NCI-H2081 (cell line): ENCODE measurements around the gene ANKRD28.

ENCODE experiments used
- DNase-seq, 2 experiments: peaks; one replicate each; lab custom pipeline; 2025; lab: John Stamatoyannopoulos, UW

ANKRD28 gene

DNA sequence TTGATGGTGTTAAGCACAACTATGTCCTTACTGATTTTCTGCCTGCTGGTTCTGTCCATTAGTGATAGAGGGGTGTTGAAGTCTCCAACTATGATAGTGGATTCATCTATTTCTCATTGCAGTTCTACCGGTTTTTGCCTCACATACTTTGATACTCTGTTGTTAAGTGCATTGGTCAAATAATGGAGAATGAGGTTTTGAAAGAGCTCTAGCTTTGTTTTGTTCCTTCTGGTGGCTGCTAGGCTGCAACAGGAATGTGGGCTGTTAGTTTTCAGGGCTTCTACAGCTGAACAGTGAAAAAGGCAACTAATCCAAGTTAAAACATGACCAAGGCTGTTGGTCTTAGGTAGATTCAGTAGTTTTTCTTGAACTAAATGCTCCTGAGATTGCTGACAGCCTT is 133.6 kb downstream of the ANKRD28 start:
- no peak for DNase-seq

DNA sequence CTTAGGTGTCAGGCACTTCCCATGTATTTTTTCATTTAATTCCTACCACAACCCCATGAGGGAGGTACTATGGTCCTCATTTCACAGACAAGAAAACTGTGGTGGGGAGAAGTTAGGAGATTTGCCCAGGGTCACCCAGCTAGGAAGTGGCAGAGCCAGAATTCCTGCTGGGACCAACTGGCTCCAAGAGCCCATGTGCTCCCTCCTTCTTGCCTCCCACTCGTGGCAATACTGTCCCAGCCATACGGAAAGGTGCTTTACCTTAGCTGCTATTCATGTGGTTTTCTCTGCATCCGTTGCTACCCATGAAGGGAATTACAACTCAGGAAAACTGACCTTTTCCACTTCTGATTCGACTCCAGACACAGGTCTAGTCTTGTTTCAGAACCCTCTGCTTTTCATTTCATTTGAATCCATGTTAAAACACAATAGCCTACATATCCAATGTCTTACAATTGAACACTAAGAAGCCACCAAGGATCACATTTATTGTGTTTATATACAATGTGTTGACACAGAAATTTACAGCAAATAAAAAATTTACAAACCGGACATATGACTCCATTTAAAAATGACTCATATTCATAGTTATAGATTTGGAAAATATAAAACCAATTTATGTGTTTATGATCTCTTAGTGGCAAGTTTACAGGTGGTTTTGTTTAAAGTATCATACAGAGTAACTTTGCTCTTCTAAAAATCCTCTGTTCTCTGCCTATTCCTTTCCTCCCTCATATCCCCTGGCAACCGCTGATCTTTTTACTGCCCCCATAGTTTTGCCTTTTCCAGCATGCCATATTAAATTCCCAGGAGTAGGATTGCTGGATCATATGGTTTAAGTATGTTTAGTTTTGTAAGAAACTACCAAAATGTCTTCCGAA is 137.5 kb downstream of the ANKRD28 start:
- DNase-seq: no peak

DNA sequence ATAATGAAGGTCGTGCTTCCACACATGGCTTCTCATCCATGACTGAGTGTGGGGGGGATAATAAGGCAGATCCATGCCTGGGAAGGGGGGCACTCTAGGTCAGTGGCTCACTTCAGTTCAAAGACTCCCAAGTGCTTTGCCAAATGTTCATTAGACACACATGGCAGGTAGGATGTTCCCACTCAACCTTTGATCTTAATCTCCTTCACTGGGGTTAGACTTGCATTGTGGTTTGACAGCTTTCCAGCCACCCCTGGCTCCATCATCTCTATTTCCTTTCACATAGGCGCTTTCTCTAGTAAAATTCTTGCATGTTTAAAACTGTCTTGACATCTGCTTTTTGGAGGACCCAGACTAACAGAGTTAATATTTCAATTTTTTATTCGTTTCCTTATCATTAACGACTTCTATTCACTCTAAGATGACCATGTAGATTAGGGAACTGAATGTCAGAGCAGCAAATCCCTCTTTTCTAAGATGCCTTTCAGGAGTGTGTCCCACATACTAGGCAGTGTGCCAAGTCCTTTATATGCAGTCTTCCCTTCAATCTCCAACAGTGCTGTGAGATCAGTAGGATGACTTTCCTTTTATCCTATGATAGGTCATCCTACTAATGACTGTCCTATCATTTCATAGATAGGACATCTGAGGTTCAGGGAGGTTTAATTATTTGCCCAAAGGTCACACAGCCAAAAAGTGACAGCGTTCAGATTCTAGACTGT is 138.4 kb downstream of the ANKRD28 start:
- DNase-seq: no peak

DNA sequence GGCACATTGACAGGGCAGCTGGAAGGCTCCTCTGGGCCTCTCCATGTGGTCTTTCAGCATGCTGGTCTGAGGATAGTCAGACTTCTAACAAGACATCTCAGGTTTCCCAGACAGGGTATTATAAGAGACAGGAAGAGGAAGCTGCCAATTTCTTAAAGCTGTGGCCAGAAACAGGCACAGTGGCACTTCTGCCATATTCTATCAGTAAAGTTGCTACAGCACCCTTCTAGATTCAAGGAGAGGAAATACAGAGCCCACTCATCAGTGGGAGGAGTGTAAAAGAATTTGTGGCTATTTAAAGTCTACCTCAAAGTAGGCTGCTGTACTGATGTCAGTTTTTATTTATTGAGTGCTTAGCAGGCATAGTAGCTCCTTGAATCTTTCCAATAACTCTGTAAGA is 140.8 kb downstream of the ANKRD28 start:
- DNase-seq: no peak

DNA sequence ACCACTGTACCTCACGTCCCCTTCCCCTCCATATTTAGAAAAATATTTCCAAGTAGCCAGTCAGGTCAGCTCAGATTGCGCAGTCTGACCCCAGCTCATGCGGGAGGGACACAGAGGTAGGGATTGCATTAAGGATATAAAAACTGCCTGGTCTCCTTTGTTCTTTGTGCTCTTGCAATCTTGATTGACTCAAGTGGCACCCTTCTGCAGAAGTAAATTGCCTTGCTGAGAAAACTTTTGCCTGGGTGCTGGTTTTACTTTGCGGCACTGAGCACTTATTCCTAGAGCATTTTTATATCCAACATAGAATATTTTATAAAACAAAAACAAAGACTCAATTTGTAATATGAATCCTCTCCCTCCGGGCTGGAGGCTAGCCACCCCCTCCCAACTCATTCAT is 141.4 kb downstream of the ANKRD28 start:
- no peak for DNase-seq

DNA sequence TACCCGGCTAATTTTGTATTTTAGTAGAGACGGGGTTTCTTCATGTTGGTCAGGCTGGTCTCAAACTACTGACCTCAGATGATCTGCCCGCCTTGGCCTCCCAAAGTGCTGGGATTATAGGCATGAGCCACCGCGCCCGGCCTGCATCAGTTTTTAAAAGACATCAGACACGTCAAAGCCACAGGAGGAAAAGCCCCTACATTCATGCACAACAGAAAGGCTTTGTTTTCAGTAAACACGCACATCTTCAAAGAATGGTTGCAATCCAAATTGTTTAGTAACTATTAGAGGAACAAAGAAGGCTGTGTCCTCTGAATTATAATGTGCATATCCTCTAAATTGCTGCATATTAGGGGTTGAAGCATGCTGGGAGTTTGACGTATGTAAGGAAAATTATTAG is 142.9 kb downstream of the ANKRD28 start:
- no peak for DNase-seq

DNA sequence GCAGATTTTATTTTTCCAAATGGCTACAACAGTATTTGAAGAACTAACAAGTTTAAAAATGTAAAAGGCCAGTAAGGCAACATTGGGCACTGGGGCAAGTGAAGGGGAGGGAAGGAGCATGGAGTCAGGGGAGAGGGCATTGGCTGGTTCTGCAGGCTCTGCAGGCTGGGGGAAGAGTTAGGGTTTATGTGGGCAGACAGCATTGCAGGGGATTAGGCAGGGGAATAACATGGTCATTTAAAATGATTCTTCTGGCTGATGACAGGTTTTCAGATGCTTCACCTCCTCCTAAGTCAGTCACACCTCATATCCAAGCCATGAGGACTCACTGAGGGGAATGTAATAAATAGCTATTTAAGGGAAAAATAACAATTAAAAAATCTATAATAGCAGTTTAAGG is 143.7 kb downstream of the ANKRD28 start:
- no peak for DNase-seq

DNA sequence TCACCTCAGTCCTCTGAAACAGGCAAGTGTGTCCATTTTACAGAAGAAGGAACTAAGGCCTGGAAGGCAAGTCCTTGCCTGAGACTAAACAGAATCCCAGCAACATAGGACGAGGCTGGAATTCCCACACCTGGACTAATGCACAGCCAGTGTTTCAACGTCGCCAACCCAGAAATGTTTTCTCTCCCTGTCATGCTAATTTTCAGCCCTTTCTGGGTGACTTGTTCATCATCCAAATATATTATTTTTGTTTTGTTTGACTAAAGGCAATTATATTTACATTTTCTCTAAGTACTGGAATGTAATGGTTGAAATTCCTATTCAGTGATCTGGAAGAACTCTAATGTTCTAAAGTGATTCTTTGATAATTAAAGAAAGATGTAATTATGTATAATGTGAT is 144.5 kb downstream of the ANKRD28 start:
- DNase-seq: no peak

DNA sequence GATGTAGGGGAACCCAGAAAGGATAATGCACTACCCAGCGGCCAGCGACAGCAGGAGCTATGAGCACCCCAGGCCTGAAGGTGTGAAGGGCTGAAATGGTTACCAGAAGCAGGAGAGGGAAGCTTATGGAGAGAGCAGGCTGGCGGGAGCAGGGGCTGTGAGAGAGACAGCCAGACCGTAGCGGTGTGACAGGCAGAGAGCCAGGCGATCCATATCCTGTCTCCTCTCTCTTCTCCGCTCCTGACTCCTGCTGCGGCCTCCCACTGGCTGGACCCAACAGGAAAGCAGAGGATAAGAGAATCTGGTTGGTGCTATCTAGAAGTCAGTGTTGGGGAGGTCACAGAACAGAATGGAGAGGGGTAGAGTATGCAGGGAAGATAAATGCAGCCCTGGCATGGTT is 146.4 kb downstream of the ANKRD28 start:
- DNase-seq: no peak

DNA sequence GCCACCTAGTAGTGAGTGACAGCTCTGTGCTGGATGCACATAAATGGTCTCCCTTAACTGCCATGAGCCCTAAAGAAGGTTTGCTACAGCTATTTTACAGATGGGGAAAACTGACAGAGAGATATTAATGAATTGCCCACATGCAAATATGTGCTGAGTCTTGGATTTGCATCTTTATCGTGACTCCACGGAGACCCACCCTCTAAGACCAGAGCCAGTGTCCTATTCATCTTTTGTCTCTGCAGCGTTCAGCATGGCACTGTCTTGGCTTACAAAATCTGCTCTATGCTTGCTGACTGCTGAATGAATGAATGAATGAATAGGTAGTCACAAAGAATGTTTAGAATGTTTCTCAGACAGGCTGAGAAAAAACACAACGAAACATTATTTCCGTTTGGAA is 147.9 kb downstream of the ANKRD28 start:
- no peak for DNase-seq

DNA sequence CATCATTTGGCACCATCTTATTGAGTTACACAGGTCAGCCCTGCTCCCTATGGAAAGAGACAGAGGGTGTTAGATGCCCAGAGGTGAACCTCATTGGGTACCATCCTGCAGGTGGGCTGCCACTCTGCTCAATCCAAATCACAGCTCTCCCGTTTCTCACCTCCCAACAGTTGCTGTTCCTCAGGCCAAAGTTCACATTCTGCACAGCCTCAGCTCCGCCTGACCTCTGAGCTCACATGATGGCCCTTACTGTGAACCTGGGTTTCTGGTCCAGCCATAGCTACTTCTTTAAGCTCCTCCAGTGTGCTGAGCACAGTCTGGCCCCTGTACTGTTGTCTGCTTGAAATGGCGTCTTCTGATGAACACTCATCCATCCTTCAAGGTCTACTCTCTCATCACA is 148.4 kb downstream of the ANKRD28 start:
- DNase-seq: no peak

DNA sequence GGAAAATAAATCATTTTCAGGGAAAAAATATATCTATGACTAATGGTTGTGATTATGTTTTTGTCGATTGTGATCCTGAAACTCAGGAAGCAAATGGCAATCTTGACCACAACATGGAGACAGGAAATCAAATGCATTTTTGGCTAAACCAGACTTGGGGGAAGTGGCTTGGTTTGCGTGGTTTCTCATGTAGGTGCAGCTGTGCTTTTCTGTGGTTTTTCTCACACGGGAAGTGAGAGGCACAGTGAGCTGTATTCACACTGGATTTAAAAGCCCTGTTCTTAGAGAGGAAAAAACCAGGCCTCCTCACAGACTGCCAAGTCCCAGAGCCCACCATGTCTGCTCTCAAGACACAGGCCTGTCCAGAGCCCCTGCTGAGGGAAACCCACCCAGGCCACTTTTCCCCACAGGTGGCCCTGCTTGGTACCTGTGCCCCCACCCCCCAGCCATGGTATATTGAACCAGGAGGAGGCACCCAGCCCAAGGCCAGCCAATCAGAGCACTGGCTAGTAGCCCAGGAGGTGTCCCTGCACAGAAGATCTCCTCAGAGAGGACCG is 150.1 kb downstream of the ANKRD28 start:
- DNase-seq: no peak

DNA sequence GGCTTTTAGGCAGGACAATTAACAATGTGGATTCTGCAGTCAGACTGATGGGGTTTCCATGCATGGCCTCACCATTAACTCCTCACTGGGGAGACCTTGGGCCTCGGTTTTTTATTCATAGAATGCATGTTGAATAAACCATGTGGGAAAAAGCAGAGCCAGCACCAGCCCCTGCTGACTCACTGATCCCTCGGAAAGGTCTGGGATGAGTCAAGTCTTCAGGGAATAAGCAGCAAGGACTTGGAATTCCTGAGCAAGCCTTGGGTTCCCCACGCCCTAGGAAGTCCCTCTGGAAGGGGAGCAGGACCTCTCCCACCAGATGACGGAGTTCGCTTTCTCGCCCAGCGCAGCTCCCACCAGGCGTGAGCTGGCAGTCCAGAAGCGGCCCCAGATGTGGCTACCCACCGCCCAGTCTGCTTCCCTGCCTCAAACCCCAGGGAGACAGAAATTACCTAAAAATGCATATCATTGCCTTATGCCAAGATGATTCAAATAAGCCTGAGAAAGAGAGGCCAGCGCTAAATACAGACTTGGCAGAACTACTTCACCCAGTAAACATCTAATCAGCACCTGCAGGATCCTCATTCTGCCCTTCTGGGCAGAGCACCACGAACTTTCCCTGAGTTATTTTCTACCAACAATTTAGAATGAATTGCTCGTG is 150.8 kb downstream of the ANKRD28 start:
- DNase-seq: no peak

DNA sequence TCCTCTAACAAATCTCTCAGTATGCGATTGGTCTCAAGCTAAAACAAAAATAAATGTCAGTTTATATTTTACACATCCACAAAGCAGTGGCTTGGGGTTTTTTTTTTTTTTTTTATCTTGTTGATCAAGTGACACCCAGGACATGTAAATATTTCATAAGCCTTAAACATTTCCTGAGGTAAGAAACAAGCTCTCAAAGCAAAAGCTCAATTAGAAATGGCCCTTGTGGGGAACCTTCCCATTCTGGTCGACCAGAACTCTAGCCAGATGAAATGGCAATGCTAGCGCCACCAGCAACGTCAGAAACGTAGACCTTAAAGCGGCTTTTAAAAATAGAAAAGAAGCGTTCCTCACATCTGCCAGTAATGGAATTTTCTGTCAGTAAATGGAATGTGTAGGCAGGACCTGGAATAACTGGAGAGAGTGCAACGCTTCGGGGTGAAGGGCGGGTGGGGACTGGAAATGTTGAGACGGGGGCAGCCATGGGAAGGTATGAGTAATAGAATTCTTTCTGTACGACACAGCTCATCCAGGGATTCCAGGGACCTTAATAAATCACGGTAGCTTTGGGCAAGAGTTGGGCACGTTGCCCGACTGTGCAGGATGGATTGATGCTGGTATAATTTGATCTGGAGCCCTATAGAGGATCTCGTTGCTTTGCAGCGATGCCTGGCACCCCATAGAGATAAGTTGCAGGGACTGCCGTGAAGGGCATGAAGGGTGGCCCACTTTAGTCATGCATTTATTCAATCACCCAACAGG is 151.9 kb downstream of the ANKRD28 start:
- peak in 1 of 2 experiments; percentile 25 for DNase-seq

DNA sequence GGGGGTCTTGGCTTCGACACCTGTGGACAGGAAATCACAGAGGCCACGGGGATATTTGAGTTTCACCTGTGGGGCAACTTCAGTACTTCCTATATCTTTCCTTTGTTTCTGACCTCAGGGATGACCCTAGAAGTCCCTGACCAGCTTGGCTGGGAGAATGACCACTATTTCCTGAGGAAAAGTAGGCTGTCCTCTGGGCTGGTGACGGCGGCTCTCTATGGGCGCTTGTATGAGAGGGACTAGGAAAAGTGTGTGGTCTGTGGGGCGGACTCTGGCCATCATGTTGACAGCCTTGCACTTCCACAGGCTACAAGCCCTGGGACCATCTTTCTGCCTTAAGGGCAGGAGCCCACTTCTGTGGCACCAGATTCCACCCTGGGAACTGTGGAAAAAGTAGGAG is 152.5 kb downstream of the ANKRD28 start:
- DNase-seq: no peak

DNA sequence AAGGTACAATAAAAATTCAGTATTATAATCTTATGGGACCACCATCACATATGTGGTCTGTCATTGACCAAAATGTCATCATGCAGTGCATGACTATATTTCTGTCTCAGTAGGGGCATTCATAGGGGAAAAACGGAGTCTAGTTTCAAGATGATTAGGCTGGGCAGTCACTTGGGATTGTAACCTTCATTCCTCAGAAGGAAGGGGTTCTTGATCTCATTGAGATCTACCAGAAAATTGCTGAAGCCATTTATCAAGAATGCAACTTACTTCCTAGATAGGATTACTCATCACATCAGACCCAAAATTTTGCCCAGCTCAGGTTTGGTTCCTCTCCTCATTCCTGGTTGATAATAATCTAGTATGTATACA is 158.9 kb downstream of the ANKRD28 start:
- DNase-seq: no peak

DNA sequence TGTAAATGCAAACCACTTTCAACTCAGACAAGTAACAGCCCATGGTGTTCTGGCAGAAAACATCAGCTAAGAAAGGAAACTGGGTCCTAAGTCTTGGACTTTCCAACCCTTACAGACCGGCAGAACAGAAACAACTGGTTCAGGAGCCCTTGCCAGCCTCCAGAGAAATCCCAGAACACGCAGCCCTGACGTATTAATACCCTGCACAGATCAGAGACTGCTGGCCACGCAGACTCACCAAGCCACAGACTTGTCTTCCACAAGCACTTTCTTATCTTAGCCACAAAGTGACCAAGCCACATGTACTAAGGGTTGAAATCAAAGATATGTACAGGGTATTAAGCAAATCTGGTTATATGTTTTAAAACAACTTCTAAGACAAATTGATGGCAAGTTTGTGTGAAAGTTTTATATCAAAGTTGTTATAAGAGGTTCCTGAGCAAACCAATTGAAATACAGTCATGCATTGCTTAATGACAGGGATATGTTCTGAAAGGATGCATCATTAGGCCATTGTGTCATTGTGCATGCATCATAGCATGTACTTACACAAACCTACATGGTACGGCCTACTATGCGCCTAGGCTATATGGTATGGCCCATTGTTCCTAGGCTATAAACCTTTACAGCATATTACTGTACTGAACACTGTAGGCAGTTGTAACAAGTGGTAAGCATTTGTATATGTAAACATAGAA is 159.4 kb downstream of the ANKRD28 start:
- DNase-seq: no peak

DNA sequence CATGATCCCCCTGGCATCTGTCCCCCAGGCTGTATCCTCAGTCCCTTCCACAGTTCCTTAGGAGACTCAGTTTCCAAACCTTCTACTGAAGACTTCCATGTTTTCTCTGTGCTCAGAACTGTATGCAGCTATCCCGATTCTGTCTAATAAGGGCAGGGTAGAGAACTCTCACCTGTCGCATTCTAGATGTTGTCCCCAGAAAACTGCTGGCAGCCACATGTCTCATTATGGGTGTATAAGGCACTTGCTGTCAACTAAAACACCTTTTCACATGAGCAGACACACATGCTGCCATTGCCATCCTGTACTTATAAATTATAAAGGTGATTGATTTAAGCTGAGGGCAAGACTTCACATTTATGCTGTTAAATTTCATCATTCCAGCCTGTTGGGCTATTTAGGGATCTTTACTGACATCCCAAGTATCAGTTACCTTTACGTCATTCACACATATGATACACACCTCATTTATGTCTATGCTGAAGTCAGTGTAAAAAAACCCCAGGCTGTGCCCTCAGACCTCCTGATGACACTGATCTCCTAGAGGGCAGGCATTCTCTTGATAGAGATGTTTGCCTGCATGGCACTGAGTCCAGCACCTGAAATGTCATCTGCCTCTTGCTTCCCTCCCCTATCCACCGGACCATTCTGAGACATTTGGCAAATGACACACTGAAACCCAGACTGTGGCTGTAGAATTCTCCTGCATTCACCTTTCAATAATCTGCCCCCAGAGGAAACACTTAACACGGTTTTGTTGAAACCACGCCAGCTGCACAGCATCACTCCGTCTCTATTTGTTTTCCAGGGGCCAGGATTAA is 160.4 kb downstream of the ANKRD28 start:
- DNase-seq: peak in 1 of 2 experiments; percentile 54

DNA sequence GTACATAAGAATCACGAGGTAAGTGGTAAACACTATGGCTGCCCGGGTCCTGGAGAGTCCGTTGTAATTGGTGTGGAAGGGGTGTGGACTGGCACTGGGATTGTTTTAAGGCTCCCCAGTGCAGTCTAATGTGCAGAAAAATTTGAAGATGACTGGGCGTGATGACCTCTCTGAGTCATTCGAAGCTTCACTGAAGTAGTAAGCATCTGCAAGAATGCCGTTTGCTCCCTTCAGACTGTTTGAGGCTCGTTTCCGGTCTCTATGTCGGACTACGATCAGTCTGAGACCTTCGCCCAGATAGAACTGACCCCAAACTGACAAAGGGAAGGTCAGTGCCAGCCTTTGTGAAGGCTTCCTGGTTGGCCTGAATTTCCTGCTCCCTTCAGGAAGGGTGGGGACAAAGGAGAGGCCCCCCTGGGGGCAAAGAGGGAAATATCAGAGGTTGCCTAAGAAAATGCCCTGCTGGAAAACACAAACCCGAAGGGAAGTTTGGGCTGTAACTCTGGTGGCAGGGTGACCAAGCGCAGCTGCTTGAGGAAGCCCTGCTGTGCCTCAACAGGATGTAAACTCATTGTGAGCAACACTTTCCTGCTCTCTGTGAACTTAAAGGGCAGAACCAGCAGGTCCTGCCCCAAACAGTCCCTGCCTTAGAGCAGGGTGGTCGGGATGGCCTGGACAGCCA is 161.6 kb downstream of the ANKRD28 start:
- no peak for DNase-seq
